MCF 10A (cell line): Measurements from ENCODE around the gene XG. TPM values are rescaled to one million over a fixed set of nuclear protein-coding genes. Genes with fewer than 3 reads are reported as not detected.
"Not testable (repeated sequence)": the region's sequence is repeated elsewhere in the genome, so short reads cannot be mapped to it uniquely, and the experiment has no call there.

Experiments
- BruUV-seq: library from RNA; stranded (reverse); fragments of 400-500 nt; replicated peaks from 2 replicates; lab custom pipeline; 2021; lab: Mats Ljungman, UMichigan
- CTCF ChIA-PET: fragments of 300-600 bp; sonication (Branson Sonifier 250); formaldehyde crosslinking; extraction: SDS; loops from one replicate; lab custom pipeline; 2021; ENCODE audit warnings: antibody characterized with exemption, inconsistent platforms; lab: Yijun Ruan, JAX
- POLR2A ChIA-PET: fragments of 300-600, 350-650 bp; sonication (Branson Sonifier 250); formaldehyde crosslinking; extraction: SDS; loops from one replicate; lab custom pipeline; 2020; ENCODE audit warnings: antibody characterized with exemption, inconsistent platforms; lab: Yijun Ruan, JAX
- DNase-seq: peaks from one replicate; pipeline ENCODE4 v3.0.0-alpha.2; 2018; ENCODE audit not compliant: unreplicated experiment
- H3K27ac Mint-ChIP-seq: one replicate; pipeline ENCODE4 v1.8.0; 2022; ENCODE audit warnings: mild to moderate bottlenecking, low read depth, mixed read lengths; ENCODE audit not compliant: unreplicated experiment
- H3K27me3 Mint-ChIP-seq: one replicate; pipeline ENCODE4 v1.8.0; 2022; ENCODE audit warnings: mixed read lengths; ENCODE audit not compliant: insufficient read depth, unreplicated experiment
- H3K36me3 Mint-ChIP-seq: one replicate; pipeline ENCODE4 v1.8.0; 2022; ENCODE audit warnings: mild to moderate bottlenecking, moderate library complexity, mixed read lengths; ENCODE audit not compliant: insufficient read depth, unreplicated experiment
- H3K4me1 Mint-ChIP-seq: one replicate; pipeline ENCODE4 v1.8.0; 2022; ENCODE audit warnings: mixed read lengths; ENCODE audit not compliant: insufficient read depth, unreplicated experiment
- H3K4me3 Mint-ChIP-seq: one replicate; pipeline ENCODE4 v1.8.0; 2022; ENCODE audit warnings: mild to moderate bottlenecking, moderate library complexity, mixed read lengths; ENCODE audit not compliant: unreplicated experiment
- H3K9me3 Mint-ChIP-seq: one replicate; pipeline ENCODE4 v1.8.0; 2022; ENCODE audit warnings: mixed read lengths; ENCODE audit not compliant: unreplicated experiment
- CTCF ChIP-seq: fragments of 200-600 bp; IDR thresholded peaks from one replicate; pipeline ENCODE4 v1.8.0; 2022; ENCODE audit warnings: antibody characterized with exemption, mild to moderate bottlenecking; ENCODE audit not compliant: unreplicated experiment
- intact Hi-C: fragments of 100-400 bp; cut with micrococcal nuclease; formaldehyde crosslinking; loops from 2 replicates; pipeline ENCODE4 v1.14.1; 2022
- total RNA-seq: library from RNA; stranded (reverse); gene quantifications from 2 replicates; pipeline ENCODE4 v1.2.3, GENCODE V29; 2022

The XG gene
- total RNA-seq, 1 experiment from 2014 or later, result not detected

- peaks cover 5% of the 10 kb centered on the region for H3K36me3 Mint-ChIP-seq
- POLR2A ChIA-PET, result no interaction called here
- no peaks in the 10 kb centered on the region for H3K27me3 Mint-ChIP-seq
- intact Hi-C loops, result no loop called here
- H3K4me1 Mint-ChIP-seq, result no peaks in the 10 kb centered on the region
- H3K27ac Mint-ChIP-seq, result no peak overlapping the region
- TF ChIP-seq CTCF, result no peak
- H3K9me3 Mint-ChIP-seq, result no peaks in the 10 kb centered on the region
- no TSS peak for BruUV-seq
- no peak for DNase-seq
- CTCF ChIA-PET, result no interaction called here
- no peak overlapping the region for H3K4me3 Mint-ChIP-seq
These were observed 3.5 kb upstream of the XG start for GRCh38 chrX:2748171-2748814.

DNA sequence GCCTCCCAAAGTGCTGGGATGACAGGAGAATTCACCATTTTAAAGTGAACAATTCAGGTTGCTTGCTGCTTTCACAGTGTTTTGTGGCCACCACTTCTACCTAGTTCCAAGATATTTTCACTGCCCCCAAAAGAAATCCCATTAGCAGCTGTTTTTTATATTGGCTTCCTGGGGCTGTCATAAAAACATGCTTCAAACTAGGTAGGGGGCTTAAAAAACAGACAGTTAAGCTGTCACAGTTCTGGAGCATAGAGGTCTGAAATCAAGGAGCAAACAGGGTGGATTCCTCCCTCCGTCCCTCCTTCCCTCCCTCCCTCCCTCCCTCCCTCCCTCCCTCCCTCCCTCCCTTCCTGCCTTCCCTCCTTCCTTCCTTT is 3.0 kb upstream of the XG start:
- Mint-ChIP-seq H3K36me3 (peaks cover 5% of the 10 kb centered on the region), H3K4me1 (no peaks in the 10 kb centered on the region), H3K27ac (peak overlapping the region; percentile 83), H3K27me3 (no peaks in the 10 kb centered on the region), H3K4me3 (no peak overlapping the region), H3K9me3 (no peaks in the 10 kb centered on the region)
- intact Hi-C loops, result no loop called here
- no peak for TF ChIP-seq CTCF
- no peak for DNase-seq
- ChIA-PET POLR2A (no interaction called here), CTCF (no interaction called here)
- BruUV-seq, result no TSS peak

DNA sequence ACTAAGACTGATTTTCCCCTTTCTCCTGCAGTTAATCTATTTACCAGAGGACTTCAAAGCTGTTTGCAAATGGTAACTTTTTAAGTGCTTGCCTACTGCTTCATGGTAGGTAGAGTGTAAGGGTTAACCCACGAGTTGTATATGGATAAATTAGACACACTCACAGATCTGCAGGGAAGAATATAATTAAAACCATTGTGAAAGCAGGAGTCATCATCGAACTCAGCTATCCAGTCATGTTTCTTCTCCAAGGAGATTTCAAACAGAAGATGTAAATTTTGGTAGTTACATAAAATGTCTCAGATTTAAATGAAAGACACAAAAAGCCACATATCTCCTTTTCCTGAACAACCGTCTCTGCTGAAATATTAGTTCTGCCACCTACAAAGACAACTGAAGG is 549 bp upstream of the XG start:
- H3K27me3 Mint-ChIP-seq, result no peaks in the 10 kb centered on the region
- no peaks in the 10 kb centered on the region for H3K9me3 Mint-ChIP-seq
- no peak for TF ChIP-seq CTCF
- no TSS peak for BruUV-seq
- no peak overlapping the region for H3K4me3 Mint-ChIP-seq
- H3K4me1 Mint-ChIP-seq, result no peaks in the 10 kb centered on the region
- POLR2A ChIA-PET, result no interaction called here
- intact Hi-C loops, result no loop called here
- no peak overlapping the region for H3K27ac Mint-ChIP-seq
- peaks cover 5% of the 10 kb centered on the region for H3K36me3 Mint-ChIP-seq
- CTCF ChIA-PET, result no interaction called here
- no peak for DNase-seq

GRCh38 chrX:2752441-2752840 is 601 bp downstream of the XG start:
- H3K4me3 Mint-ChIP-seq, DNase-seq, H3K9me3 Mint-ChIP-seq, H3K36me3 Mint-ChIP-seq, intact Hi-C loops, CTCF ChIA-PET, H3K27ac Mint-ChIP-seq, H3K27me3 Mint-ChIP-seq, POLR2A ChIA-PET, H3K4me1 Mint-ChIP-seq, BruUV-seq: not testable (repeated sequence)

GRCh38 chrX:2755163-2755715 is 3.4 kb downstream of the XG start:
- intact Hi-C loops, H3K4me1 Mint-ChIP-seq, H3K4me3 Mint-ChIP-seq, CTCF ChIA-PET, H3K27ac Mint-ChIP-seq, H3K36me3 Mint-ChIP-seq, BruUV-seq, POLR2A ChIA-PET, DNase-seq, H3K9me3 Mint-ChIP-seq: not testable (repeated sequence)
- peaks cover 11% of the 10 kb centered on the region for H3K27me3 Mint-ChIP-seq
